ENCODE data around the gene PGAP1. TPM values are rescaled to one million over a fixed set of nuclear protein-coding genes. Genes with fewer than 3 reads are reported as not detected.

The PGAP1 gene
- total and polyA plus RNA-seq, 9 donors: 11.9 to 22.1 (median 16.8) TPM

GRCh38 chr2:196952936-196953335 lies 26.4 kb upstream of the PGAP1 start:
- H3K27me3 ChIP-seq (ENCODE audit: control insufficient read depth, insufficient read depth, low read length): no peaks in the 10 kb centered on the region
- no peak overlapping the region for H3K4me3 ChIP-seq (ENCODE audit: low read length)
- H3K36me3 ChIP-seq (ENCODE audit: control insufficient read depth, insufficient read depth, low read length): no peaks in the 10 kb centered on the region
- no peaks in the 10 kb centered on the region for H3K4me1 ChIP-seq (ENCODE audit: control insufficient read depth, insufficient read depth, low read length)
- no peak overlapping the region for H3K27ac ChIP-seq (ENCODE audit: low read length)
- WGBS (ENCODE audit: insufficient coverage): no CpG with 5 or more reads among the region's 2 CpGs
- no peaks in the 10 kb centered on the region for H3K9me3 ChIP-seq (replicated peaks; ENCODE audit: control insufficient read depth, low read depth, low read length)
- no peak for DNase-seq

- 18% methylated on average over 1 of the region's 2 CpGs for WGBS (ENCODE audit: insufficient coverage)
Observed at GRCh38 chr2:196951973-196952372, 25.5 kb upstream of the PGAP1 start.

GRCh38 chr2:196949116-196949515 lies 22.6 kb upstream of the PGAP1 start:
- H3K27ac ChIP-seq (ENCODE audit: low read length): no peak overlapping the region
- H3K9me3 ChIP-seq (replicated peaks; ENCODE audit: control insufficient read depth, low read depth, low read length): no peaks in the 10 kb centered on the region
- H3K36me3 ChIP-seq (ENCODE audit: control insufficient read depth, insufficient read depth, low read length): no peaks in the 10 kb centered on the region
- WGBS (ENCODE audit: insufficient coverage): 40% methylated on average over 2 of the region's 5 CpGs
- no peak overlapping the region for H3K4me3 ChIP-seq (ENCODE audit: low read length)
- no peaks in the 10 kb centered on the region for H3K27me3 ChIP-seq (ENCODE audit: control insufficient read depth, insufficient read depth, low read length)
- H3K4me1 ChIP-seq (ENCODE audit: control insufficient read depth, insufficient read depth, low read length): no peaks in the 10 kb centered on the region
- no peak for DNase-seq

More at GRCh38 chr2:196951973-196952372, 25.5 kb upstream of the PGAP1 start:
- H3K4me3 ChIP-seq (ENCODE audit: low read length): no peak overlapping the region
- no peak overlapping the region for H3K27ac ChIP-seq (ENCODE audit: low read length)
- no peaks in the 10 kb centered on the region for H3K4me1 ChIP-seq (ENCODE audit: control insufficient read depth, insufficient read depth, low read length)
- no peak for DNase-seq
- no peaks in the 10 kb centered on the region for H3K27me3 ChIP-seq (ENCODE audit: control insufficient read depth, insufficient read depth, low read length)
- no peaks in the 10 kb centered on the region for H3K36me3 ChIP-seq (ENCODE audit: control insufficient read depth, insufficient read depth, low read length)
- H3K9me3 ChIP-seq (replicated peaks; ENCODE audit: control insufficient read depth, low read depth, low read length): no peaks in the 10 kb centered on the region

GRCh38 chr2:196944570-196944969 lies 18.1 kb upstream of the PGAP1 start:
- DNase-seq: peak; percentile 33
- WGBS (ENCODE audit: insufficient coverage): 24% methylated on average over 3 of the region's 4 CpGs
- Histone ChIP-seq H3K36me3 (ENCODE audit: control insufficient read depth, insufficient read depth, low read length) (no peaks in the 10 kb centered on the region), H3K4me3 (ENCODE audit: low read length) (no peak overlapping the region), H3K27ac (ENCODE audit: low read length) (no peak overlapping the region), H3K4me1 (ENCODE audit: control insufficient read depth, insufficient read depth, low read length) (no peaks in the 10 kb centered on the region), H3K27me3 (ENCODE audit: control insufficient read depth, insufficient read depth, low read length) (no peaks in the 10 kb centered on the region), H3K9me3 (replicated peaks; ENCODE audit: control insufficient read depth, low read depth, low read length) (no peaks in the 10 kb centered on the region)

GRCh38 chr2:196941398-196942078 lies 15.0 kb upstream of the PGAP1 start:
- DNase-seq: no peak
- 60% methylated on average over 1 of the region's 4 CpGs for WGBS (ENCODE audit: insufficient coverage)
- Histone ChIP-seq H3K36me3 (ENCODE audit: control insufficient read depth, insufficient read depth, low read length) (no peaks in the 10 kb centered on the region), H3K9me3 (replicated peaks; ENCODE audit: control insufficient read depth, low read depth, low read length) (no peaks in the 10 kb centered on the region), H3K4me1 (ENCODE audit: control insufficient read depth, insufficient read depth, low read length) (no peaks in the 10 kb centered on the region), H3K4me3 (ENCODE audit: low read length) (no peak overlapping the region), H3K27me3 (ENCODE audit: control insufficient read depth, insufficient read depth, low read length) (no peaks in the 10 kb centered on the region), H3K27ac (ENCODE audit: low read length) (no peak overlapping the region)

GRCh38 chr2:196939371-196939770 lies 12.9 kb upstream of the PGAP1 start:
- 86% methylated on average over 1 of the region's 1 CpG for WGBS (ENCODE audit: insufficient coverage)
- Histone ChIP-seq H3K9me3 (replicated peaks; ENCODE audit: control insufficient read depth, low read depth, low read length) (no peaks in the 10 kb centered on the region), H3K4me3 (ENCODE audit: low read length) (no peak overlapping the region), H3K36me3 (ENCODE audit: control insufficient read depth, insufficient read depth, low read length) (no peaks in the 10 kb centered on the region), H3K27me3 (ENCODE audit: control insufficient read depth, insufficient read depth, low read length) (no peaks in the 10 kb centered on the region), H3K27ac (ENCODE audit: low read length) (no peak overlapping the region), H3K4me1 (ENCODE audit: control insufficient read depth, insufficient read depth, low read length) (no peaks in the 10 kb centered on the region)
- DNase-seq: no peak

- no peaks in the 10 kb centered on the region for H3K27me3 ChIP-seq (ENCODE audit: control insufficient read depth, insufficient read depth, low read length)
- H3K4me3 ChIP-seq (ENCODE audit: low read length): no peak overlapping the region
- no peaks in the 10 kb centered on the region for H3K9me3 ChIP-seq (replicated peaks; ENCODE audit: control insufficient read depth, low read depth, low read length)
- no peak overlapping the region for H3K27ac ChIP-seq (ENCODE audit: low read length)
- H3K36me3 ChIP-seq (ENCODE audit: control insufficient read depth, insufficient read depth, low read length): no peaks in the 10 kb centered on the region
- no peaks in the 10 kb centered on the region for H3K4me1 ChIP-seq (ENCODE audit: control insufficient read depth, insufficient read depth, low read length)
- no CpG with 5 or more reads among the region's 2 CpGs for WGBS (ENCODE audit: insufficient coverage)
- peak; percentile 15 for DNase-seq
Observed at GRCh38 chr2:196935432-196935831, 8.9 kb upstream of the PGAP1 start.

GRCh38 chr2:196934672-196935071 lies 8.2 kb upstream of the PGAP1 start:
- H3K27me3 ChIP-seq (ENCODE audit: control insufficient read depth, insufficient read depth, low read length): no peaks in the 10 kb centered on the region
- no peak for DNase-seq
- no CpG with 5 or more reads among the region's 1 CpG for WGBS (ENCODE audit: insufficient coverage)
- no peaks in the 10 kb centered on the region for H3K36me3 ChIP-seq (ENCODE audit: control insufficient read depth, insufficient read depth, low read length)
- no peaks in the 10 kb centered on the region for H3K9me3 ChIP-seq (replicated peaks; ENCODE audit: control insufficient read depth, low read depth, low read length)
- no peak overlapping the region for H3K27ac ChIP-seq (ENCODE audit: low read length)
- no peak overlapping the region for H3K4me3 ChIP-seq (ENCODE audit: low read length)
- H3K4me1 ChIP-seq (ENCODE audit: control insufficient read depth, insufficient read depth, low read length): no peaks in the 10 kb centered on the region

- H3K27me3 ChIP-seq (ENCODE audit: control insufficient read depth, insufficient read depth, low read length): no peaks in the 10 kb centered on the region
- H3K27ac ChIP-seq (ENCODE audit: low read length): no peak overlapping the region
- WGBS (ENCODE audit: insufficient coverage): no CpG with 5 or more reads among the region's 2 CpGs
- no peaks in the 10 kb centered on the region for H3K36me3 ChIP-seq (ENCODE audit: control insufficient read depth, insufficient read depth, low read length)
- H3K4me3 ChIP-seq (ENCODE audit: low read length): no peak overlapping the region
- H3K4me1 ChIP-seq (ENCODE audit: control insufficient read depth, insufficient read depth, low read length): peaks cover 2% of the 10 kb centered on the region
- DNase-seq: no peak
- H3K9me3 ChIP-seq (replicated peaks; ENCODE audit: control insufficient read depth, low read depth, low read length): no peaks in the 10 kb centered on the region
Observed at GRCh38 chr2:196931555-196931954, 5.0 kb upstream of the PGAP1 start.

- no peaks in the 10 kb centered on the region for H3K9me3 ChIP-seq (replicated peaks; ENCODE audit: control insufficient read depth, low read depth, low read length)
- H3K27me3 ChIP-seq (ENCODE audit: control insufficient read depth, insufficient read depth, low read length): no peaks in the 10 kb centered on the region
- no peaks in the 10 kb centered on the region for H3K36me3 ChIP-seq (ENCODE audit: control insufficient read depth, insufficient read depth, low read length)
- H3K4me3 ChIP-seq (ENCODE audit: low read length): peak overlapping the region; percentile 95
- peak overlapping the region; percentile 98 for H3K27ac ChIP-seq (ENCODE audit: low read length)
- 20% methylated on average over 10 of the region's 22 CpGs for WGBS (ENCODE audit: insufficient coverage)
- DNase-seq: peak; percentile 68
- H3K4me1 ChIP-seq (ENCODE audit: control insufficient read depth, insufficient read depth, low read length): peaks cover 2% of the 10 kb centered on the region
Observed at GRCh38 chr2:196927376-196928225, 1.1 kb upstream of the PGAP1 start.

Measured in muscle of leg (tissue), 11 donors.